Stomach (tissue), 4 donors: ENCODE measurements around the gene CETN3.

ENCODE experiments used
- CTCF ChIP-seq, 7 experiments: fragments of 450-650 bp in 4 of 7; fragments of 200-600 bp in 3 of 7; sonication (generic) in 3 of 7; IDR thresholded peaks; one replicate each; pipeline ENCODE4 v1.5.1; 2016 to 2019; ENCODE audit warnings: antibody characterized with exemption in 7 of 7, control low read depth in 2 of 7, mild to moderate bottlenecking in 1 of 7
- POLR2A ChIP-seq, 4 donors: fragments of 450-650 bp; IDR thresholded peaks; one replicate each; pipeline ENCODE4 v1.6.1; 2016; ENCODE audit warnings: antibody characterized with exemption in 4 of 4, control low read depth in 2 of 4, mild to moderate bottlenecking in 1 of 4, moderate library complexity in 1 of 4

- TF ChIP-seq POLR2A (IDR thresholded peaks at IDR 0.05) (no peak), CTCF (IDR thresholded peaks at IDR 0.05) (no peak)
Measured at GRCh38 chr5:90351101-90351500, 58.5 kb downstream of the CETN3 start.
